HG03060 (cell line): ENCODE results near the gene SLC7A9.

Experiments used
- ATAC-seq: cut with Tn5 transposase; IDR thresholded peaks from one replicate; pipeline ENCODE4 v1.9.1; 2021; ENCODE audit warnings: low read depth, moderate number of reproducible peaks; ENCODE audit not compliant: unreplicated experiment

Gene SLC7A9

GRCh38 chr19:32829345-32829896, 40.1 kb downstream of the SLC7A9 start:
- ATAC-seq: no peak

- ATAC-seq: no peak
Measured at GRCh38 chr19:32828643-32829344, 40.8 kb downstream of the SLC7A9 start.

GRCh38 chr19:32828139-32828538, 41.4 kb downstream of the SLC7A9 start:
- ATAC-seq: no peak

- no peak for ATAC-seq
Measured at GRCh38 chr19:32824916-32825608, 44.5 kb downstream of the SLC7A9 start.

- ATAC-seq: no peak
Measured at GRCh38 chr19:32824191-32824751, 45.3 kb downstream of the SLC7A9 start.

GRCh38 chr19:32823747-32824102, 45.8 kb downstream of the SLC7A9 start:
- no peak for ATAC-seq

- no peak for ATAC-seq
Measured at GRCh38 chr19:32822916-32823746, 46.4 kb downstream of the SLC7A9 start.

- no peak for ATAC-seq
Measured at GRCh38 chr19:32819419-32820400, 49.9 kb downstream of the SLC7A9 start.

- no peak for ATAC-seq
Measured at GRCh38 chr19:32818536-32818935, 51.0 kb downstream of the SLC7A9 start.

- no peak for ATAC-seq
Measured at GRCh38 chr19:32817569-32818476, 51.7 kb downstream of the SLC7A9 start.

GRCh38 chr19:32816555-32817099, 52.9 kb downstream of the SLC7A9 start:
- ATAC-seq: no peak

GRCh38 chr19:32814624-32815023, 54.9 kb downstream of the SLC7A9 start:
- no peak for ATAC-seq

GRCh38 chr19:32813862-32814425, 55.6 kb downstream of the SLC7A9 start:
- ATAC-seq: no peak

- no peak for ATAC-seq
Measured at GRCh38 chr19:32812571-32812970, 57.0 kb downstream of the SLC7A9 start.

GRCh38 chr19:32812036-32812435, 57.5 kb downstream of the SLC7A9 start:
- no peak for ATAC-seq

- ATAC-seq: no peak
Measured at GRCh38 chr19:32811151-32811550, 58.4 kb downstream of the SLC7A9 start.

GRCh38 chr19:32810452-32810851, 59.1 kb downstream of the SLC7A9 start:
- no peak for ATAC-seq

- ATAC-seq: no peak
Measured at GRCh38 chr19:32809754-32810153, 59.8 kb downstream of the SLC7A9 start.
